ENCODE data around the gene STK33. TPM values are rescaled to one million over a fixed set of nuclear protein-coding genes. Genes with fewer than 3 reads are reported as not detected.

STK33 gene
- total RNA-seq, 3 donors from 2014 or later: 0.33 to 2.4 (median 1.2) TPM

DNA sequence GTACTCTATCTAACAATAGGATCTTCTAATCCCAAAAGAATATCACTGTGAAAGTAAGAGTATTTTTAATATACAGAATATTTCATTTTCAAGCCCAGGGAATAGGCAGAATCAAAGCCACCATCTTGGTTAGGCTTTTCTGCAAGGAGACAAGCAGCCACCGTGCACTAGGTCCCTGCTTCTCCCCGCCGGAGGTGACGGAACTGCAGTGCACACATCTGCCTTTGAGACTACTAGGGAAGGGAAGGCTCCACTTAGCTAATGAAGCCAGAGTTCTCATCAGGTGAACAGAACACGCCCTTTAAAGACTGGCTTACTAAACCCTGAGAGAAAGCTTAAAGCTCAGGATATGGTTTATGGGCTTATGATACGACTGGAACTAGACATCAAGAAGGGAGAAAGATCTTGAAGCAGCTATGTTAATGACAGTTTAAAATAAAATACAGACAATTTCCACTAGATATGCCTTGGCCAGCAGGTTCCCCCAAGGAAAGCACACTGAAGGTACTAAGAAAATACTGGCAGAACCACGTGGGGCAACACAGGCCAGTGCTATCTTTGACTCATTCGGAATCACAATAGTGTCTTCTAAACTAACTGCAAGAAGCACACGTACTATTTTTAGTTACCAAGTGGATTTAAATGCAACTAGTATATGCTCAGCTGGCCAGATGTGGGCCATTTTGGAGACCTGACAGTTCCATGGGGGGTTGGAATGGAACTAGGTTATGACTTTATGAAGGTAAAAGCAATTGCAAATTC, 203.0 kb downstream of the STK33 start:
- no peak overlapping the region for H3K4me3 ChIP-seq
- no peak overlapping the region for H3K27ac ChIP-seq
- H3K36me3 ChIP-seq: no peaks in the 10 kb centered on the region
- intact Hi-C loops (cut with DNase I; ENCODE audit: low total_unique reads): no loop called here
- TF ChIP-seq, protein P1, sequence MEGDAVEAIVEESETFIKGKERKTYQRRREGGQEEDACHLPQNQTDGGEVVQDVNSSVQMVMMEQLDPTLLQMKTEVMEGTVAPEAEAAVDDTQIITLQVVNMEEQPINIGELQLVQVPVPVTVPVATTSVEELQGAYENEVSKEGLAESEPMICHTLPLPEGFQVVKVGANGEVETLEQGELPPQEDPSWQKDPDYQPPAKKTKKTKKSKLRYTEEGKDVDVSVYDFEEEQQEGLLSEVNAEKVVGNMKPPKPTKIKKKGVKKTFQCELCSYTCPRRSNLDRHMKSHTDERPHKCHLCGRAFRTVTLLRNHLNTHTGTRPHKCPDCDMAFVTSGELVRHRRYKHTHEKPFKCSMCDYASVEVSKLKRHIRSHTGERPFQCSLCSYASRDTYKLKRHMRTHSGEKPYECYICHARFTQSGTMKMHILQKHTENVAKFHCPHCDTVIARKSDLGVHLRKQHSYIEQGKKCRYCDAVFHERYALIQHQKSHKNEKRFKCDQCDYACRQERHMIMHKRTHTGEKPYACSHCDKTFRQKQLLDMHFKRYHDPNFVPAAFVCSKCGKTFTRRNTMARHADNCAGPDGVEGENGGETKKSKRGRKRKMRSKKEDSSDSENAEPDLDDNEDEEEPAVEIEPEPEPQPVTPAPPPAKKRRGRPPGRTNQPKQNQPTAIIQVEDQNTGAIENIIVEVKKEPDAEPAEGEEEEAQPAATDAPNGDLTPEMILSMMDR (IDR thresholded peaks at IDR 0.05): no peak
- TF ChIP-seq POLR2AphosphoS5 (IDR thresholded peaks at IDR 0.05) (no peak), POLR2A (IDR thresholded peaks at IDR 0.05) (no peak)
- no peaks in the 10 kb centered on the region for H3K4me1 ChIP-seq
- no peak for DNase-seq (ENCODE audit: low spot score in 2 of 2)
- H3K27me3 ChIP-seq: no peaks in the 10 kb centered on the region
- H3K9me3 ChIP-seq: no peaks in the 10 kb centered on the region

DNA sequence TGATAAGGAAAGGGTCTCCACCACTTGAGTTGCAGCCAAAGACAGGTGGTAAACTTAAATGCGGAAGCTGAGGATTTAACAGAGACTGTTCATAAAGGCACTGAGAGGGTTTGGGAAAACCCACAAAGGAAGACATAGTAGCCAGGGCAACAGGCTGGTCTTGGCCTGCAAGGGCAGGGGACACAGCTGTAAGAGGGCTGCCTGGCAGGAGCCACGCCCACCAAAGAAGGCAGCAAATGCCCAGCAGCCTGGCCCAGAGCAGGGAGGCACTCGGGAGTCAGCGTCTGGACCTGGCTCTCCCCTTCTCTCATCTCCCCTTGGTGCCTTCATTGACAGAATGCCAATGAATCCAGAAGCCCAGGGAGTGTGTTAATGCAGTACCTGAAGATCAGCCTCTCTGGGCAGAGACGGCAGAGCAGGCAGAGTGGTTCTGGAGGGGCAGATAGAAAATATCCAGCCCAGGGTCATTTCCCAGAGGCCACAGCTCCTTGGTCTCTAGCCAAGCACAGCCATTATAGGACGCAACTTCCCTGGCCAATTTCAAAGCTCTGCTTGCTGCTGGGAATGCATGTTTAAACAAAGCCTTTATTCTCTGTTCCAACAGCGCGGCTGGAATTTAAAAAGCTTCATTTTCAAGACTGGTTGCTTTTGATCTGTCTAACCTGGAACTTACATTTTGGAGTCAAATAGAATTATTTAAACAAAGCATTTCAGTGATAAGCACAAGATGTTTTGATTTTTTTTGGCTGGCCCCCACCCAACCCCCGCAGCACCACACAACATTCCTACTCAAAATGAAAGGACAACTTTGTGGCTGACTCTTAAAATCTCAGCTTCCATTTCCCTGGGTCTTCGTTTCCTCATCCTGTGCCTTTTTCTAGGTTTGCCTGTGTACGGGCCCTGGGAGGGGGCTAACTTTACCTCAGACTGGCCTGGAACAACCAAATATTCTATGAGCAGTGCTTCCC, 204.7 kb downstream of the STK33 start:
- no peaks in the 10 kb centered on the region for H3K4me1 ChIP-seq
- DNase-seq (ENCODE audit: low spot score in 2 of 2): no peak
- H3K4me3 ChIP-seq: peak overlapping the region in 2 of 3 donors; percentile 27 to 31
- TF ChIP-seq POLR2AphosphoS5 (IDR thresholded peaks at IDR 0.05) (no peak), POLR2A (IDR thresholded peaks at IDR 0.05) (no peak)
- TF ChIP-seq, protein P1 (IDR thresholded peaks at IDR 0.05): no peak
- no peaks in the 10 kb centered on the region for H3K36me3 ChIP-seq
- H3K27me3 ChIP-seq: no peaks in the 10 kb centered on the region
- intact Hi-C loops (cut with DNase I; ENCODE audit: low total_unique reads): no loop called here
- peak overlapping the region; percentile 70 to 76 for H3K27ac ChIP-seq
- H3K9me3 ChIP-seq: no peaks in the 10 kb centered on the region

DNA sequence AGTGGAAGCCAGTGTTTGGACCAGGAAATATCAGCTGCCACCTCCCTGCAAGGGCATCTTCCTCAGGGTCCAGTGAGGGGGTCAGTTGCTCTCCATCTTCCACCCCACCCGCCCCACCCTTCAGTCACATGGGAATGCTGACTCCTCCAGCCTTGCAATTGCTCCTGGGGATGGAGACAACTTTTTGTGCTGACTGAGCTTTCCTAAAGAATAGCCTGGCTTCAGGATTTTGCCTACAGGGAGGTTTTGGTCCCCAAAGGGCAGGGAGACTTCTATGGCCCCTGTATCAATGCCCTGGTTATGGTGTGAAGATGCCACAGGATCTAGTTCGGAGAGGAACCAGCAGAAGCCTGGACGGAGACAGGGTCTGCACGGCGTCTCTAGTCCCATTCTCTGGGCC, 206.3 kb downstream of the STK33 start:
- H3K9me3 ChIP-seq: no peaks in the 10 kb centered on the region
- TF ChIP-seq POLR2AphosphoS5 (IDR thresholded peaks at IDR 0.05) (no peak), POLR2A (IDR thresholded peaks at IDR 0.05) (no peak)
- TF ChIP-seq, protein P1 (IDR thresholded peaks at IDR 0.05): no peak
- no peak overlapping the region for H3K4me3 ChIP-seq
- no peaks in the 10 kb centered on the region for H3K27me3 ChIP-seq
- H3K4me1 ChIP-seq: no peaks in the 10 kb centered on the region
- intact Hi-C loops (cut with DNase I; ENCODE audit: low total_unique reads): no loop called here
- H3K27ac ChIP-seq: no peak overlapping the region
- no peak for DNase-seq (ENCODE audit: low spot score in 2 of 2)
- H3K36me3 ChIP-seq: no peaks in the 10 kb centered on the region

DNA sequence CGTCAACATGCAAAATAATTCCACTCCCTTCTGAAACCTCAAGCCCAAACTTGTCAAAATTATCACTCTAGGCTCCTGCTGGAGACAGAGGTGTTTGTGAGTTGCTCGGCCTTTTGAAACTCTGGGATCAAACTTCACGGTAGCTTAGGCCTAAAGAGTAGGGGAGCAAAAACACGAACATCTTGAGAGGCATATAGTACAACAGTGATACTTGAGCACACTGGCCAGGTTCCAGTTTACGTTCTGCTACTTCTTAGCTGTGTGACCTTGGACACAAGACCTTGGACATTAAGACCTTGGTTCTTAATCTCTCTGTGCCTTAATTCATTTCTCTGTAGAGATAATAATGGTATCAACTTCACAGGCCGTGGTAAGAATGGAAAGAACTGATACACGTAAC, 206.9 kb downstream of the STK33 start:
- no peak for DNase-seq (ENCODE audit: low spot score in 2 of 2)
- Histone ChIP-seq H3K36me3 (no peaks in the 10 kb centered on the region), H3K9me3 (no peaks in the 10 kb centered on the region), H3K27ac (no peak overlapping the region), H3K4me1 (no peaks in the 10 kb centered on the region), H3K27me3 (no peaks in the 10 kb centered on the region), H3K4me3 (no peak overlapping the region)
- intact Hi-C loops (cut with DNase I; ENCODE audit: low total_unique reads): no loop called here
- TF ChIP-seq POLR2A (IDR thresholded peaks at IDR 0.05): no peak
- TF ChIP-seq, protein P1 (IDR thresholded peaks at IDR 0.05): no peak
- TF ChIP-seq POLR2AphosphoS5 (IDR thresholded peaks at IDR 0.05): no peak
